ENCODE results near the gene TASOR. TPM values are rescaled to one million over a fixed set of nuclear protein-coding genes. Genes with fewer than 3 reads are reported as not detected.
"Not testable (repeated sequence)": the region's sequence is repeated elsewhere in the genome, so short reads cannot be mapped to it uniquely, and the experiment has no call there.

TASOR gene
- total RNA-seq, 1 experiment from 2014 or later = 55.1 TPM

GRCh38 chr3:56725175-56725574, 42.1 kb upstream of the TASOR start:
- Histone ChIP-seq H3F3A (ENCODE audit: insufficient read depth, low read depth) (no peaks in the 10 kb centered on the region), H3K9me2 (ENCODE audit: insufficient read depth) (no peaks in the 10 kb centered on the region), H2AFZ (no peak overlapping the region), H3K27me3 (ENCODE audit: insufficient read depth, low read depth) (no peaks in the 10 kb centered on the region), H3K4me3 (no peak overlapping the region), H3K4me1 (replicated peaks; ENCODE audit: insufficient read depth) (no peaks in the 10 kb centered on the region), H3K36me3 (ENCODE audit: low read depth) (no peaks in the 10 kb centered on the region), H3K27ac (no peak overlapping the region), H3K9me3 (ENCODE audit: insufficient read depth, low read depth) (no peaks in the 10 kb centered on the region), H4K20me1 (ENCODE audit: insufficient read depth) (no peaks in the 10 kb centered on the region), H3K4me2 (no peak overlapping the region), H3K79me2 (ENCODE audit: low read depth) (no peaks in the 10 kb centered on the region)
- no peak for TF ChIP-seq CTCF (conservative IDR thresholded peaks at IDR 0.05)
- TF ChIP-seq EZH2 (IDR thresholded peaks at IDR 0.05; ENCODE audit: low read depth) = no peak
- intact Hi-C loops (cut with micrococcal nuclease; ENCODE audit: unreplicated experiment) = no loop called here
- ChIA-PET CTCF (no interaction called here), POLR2A (ENCODE audit: unreplicated experiment) (interaction anchor here (0.6 kb wide), 1 partner anchor 870 kb away, joined by 4 read pairs; no protein-coding TSS in a partner anchor)
- no TSS peak for BruUV-seq (replicated peaks)
- no peak for DNase-seq

- ChIA-PET POLR2A (ENCODE audit: unreplicated experiment) (no interaction called here), CTCF (no interaction called here)
- no TSS peak for BruUV-seq (replicated peaks)
- Histone ChIP-seq H3K9me2 (ENCODE audit: insufficient read depth) (no peaks in the 10 kb centered on the region), H3K4me3 (no peak overlapping the region), H3K27me3 (ENCODE audit: insufficient read depth, low read depth) (no peaks in the 10 kb centered on the region), H3K27ac (no peak overlapping the region), H3K4me1 (replicated peaks; ENCODE audit: insufficient read depth) (no peaks in the 10 kb centered on the region), H3K4me2 (no peak overlapping the region), H2AFZ (no peak overlapping the region), H3K36me3 (ENCODE audit: low read depth) (no peaks in the 10 kb centered on the region), H4K20me1 (ENCODE audit: insufficient read depth) (no peaks in the 10 kb centered on the region), H3F3A (ENCODE audit: insufficient read depth, low read depth) (no peaks in the 10 kb centered on the region), H3K9me3 (ENCODE audit: insufficient read depth, low read depth) (no peaks in the 10 kb centered on the region), H3K79me2 (ENCODE audit: low read depth) (no peaks in the 10 kb centered on the region)
- no peak for TF ChIP-seq EZH2 (IDR thresholded peaks at IDR 0.05; ENCODE audit: low read depth)
- TF ChIP-seq CTCF (conservative IDR thresholded peaks at IDR 0.05) = no peak
- intact Hi-C loops (cut with micrococcal nuclease; ENCODE audit: unreplicated experiment) = no loop called here
- DNase-seq = no peak
Observed at GRCh38 chr3:56724676-56725075, 41.6 kb upstream of the TASOR start.

- intact Hi-C loops (cut with micrococcal nuclease; ENCODE audit: unreplicated experiment) = no loop called here
- BruUV-seq (replicated peaks) = no TSS peak
- POLR2A ChIA-PET (ENCODE audit: unreplicated experiment) = no interaction called here
Observed at GRCh38 chr3:56720849-56721248, 37.8 kb upstream of the TASOR start.

GRCh38 chr3:56718809-56719208, 35.7 kb upstream of the TASOR start:
- H4K20me1 ChIP-seq (ENCODE audit: insufficient read depth); H3K4me2 ChIP-seq; BruUV-seq (replicated peaks); H3K27me3 ChIP-seq (ENCODE audit: insufficient read depth, low read depth); intact Hi-C loops (cut with micrococcal nuclease; ENCODE audit: unreplicated experiment); H2AFZ ChIP-seq; POLR2A ChIA-PET (ENCODE audit: unreplicated experiment); H3K27ac ChIP-seq; H3K4me3 ChIP-seq; H3K9me2 ChIP-seq (ENCODE audit: insufficient read depth); H3K9me3 ChIP-seq (ENCODE audit: insufficient read depth, low read depth); H3K36me3 ChIP-seq (ENCODE audit: low read depth); H3F3A ChIP-seq (ENCODE audit: insufficient read depth, low read depth); CTCF ChIA-PET; H3K79me2 ChIP-seq (ENCODE audit: low read depth); H3K4me1 ChIP-seq (replicated peaks; ENCODE audit: insufficient read depth); DNase-seq: not testable (repeated sequence)

More at GRCh38 chr3:56720849-56721248, 37.8 kb upstream of the TASOR start:
- H3F3A ChIP-seq (ENCODE audit: insufficient read depth, low read depth) = no peaks in the 10 kb centered on the region
- TF ChIP-seq EZH2 (IDR thresholded peaks at IDR 0.05; ENCODE audit: low read depth) = no peak
- TF ChIP-seq CTCF (conservative IDR thresholded peaks at IDR 0.05) = no peak
- no peaks in the 10 kb centered on the region for H3K36me3 ChIP-seq (ENCODE audit: low read depth)
- no peak overlapping the region for H2AFZ ChIP-seq
- no peak overlapping the region for H3K4me3 ChIP-seq
- H3K79me2 ChIP-seq (ENCODE audit: low read depth) = no peaks in the 10 kb centered on the region
- H3K9me2 ChIP-seq (ENCODE audit: insufficient read depth) = no peaks in the 10 kb centered on the region
- CTCF ChIA-PET = no interaction called here
- no peaks in the 10 kb centered on the region for H3K27me3 ChIP-seq (ENCODE audit: insufficient read depth, low read depth)
- H3K4me1 ChIP-seq (replicated peaks; ENCODE audit: insufficient read depth) = no peaks in the 10 kb centered on the region
- H3K9me3 ChIP-seq (ENCODE audit: insufficient read depth, low read depth) = no peaks in the 10 kb centered on the region
- no peak for DNase-seq
- no peak overlapping the region for H3K27ac ChIP-seq
- H4K20me1 ChIP-seq (ENCODE audit: insufficient read depth) = no peaks in the 10 kb centered on the region
- H3K4me2 ChIP-seq = no peak overlapping the region
